Hippocampal formation (tissue), 2 donors: ENCODE results near the gene CHCHD3.
"Not testable (repeated sequence)": the region's sequence is repeated elsewhere in the genome, so short reads cannot be mapped to it uniquely, and the experiment has no call there.

Source experiments
- DNase-seq, 2 donors: peaks; one replicate each; lab custom pipeline; 2025; lab: John Stamatoyannopoulos, UW

The CHCHD3 gene

GRCh38 chr7:132904209-132904608 lies 177.7 kb downstream of the CHCHD3 start:
- DNase-seq = no peak

DNA sequence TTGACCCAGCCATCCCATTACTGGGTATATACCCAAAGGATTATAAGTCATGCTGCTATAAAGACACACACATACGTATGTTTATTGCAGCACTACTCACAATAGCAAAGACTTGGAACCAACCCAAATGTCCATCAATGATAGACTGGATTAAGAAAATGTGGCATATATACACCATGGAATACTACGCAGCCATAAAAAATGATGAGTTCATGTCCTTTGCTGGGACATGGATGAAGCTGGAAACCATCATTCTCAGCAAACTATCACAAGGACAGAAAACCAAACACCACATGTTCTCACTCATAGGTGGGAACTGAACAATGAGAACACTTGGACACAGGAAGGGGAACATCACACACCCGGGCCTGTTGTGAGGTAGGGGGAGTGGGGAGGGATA lies 179.6 kb downstream of the CHCHD3 start:
- DNase-seq = not testable (repeated sequence)

DNA sequence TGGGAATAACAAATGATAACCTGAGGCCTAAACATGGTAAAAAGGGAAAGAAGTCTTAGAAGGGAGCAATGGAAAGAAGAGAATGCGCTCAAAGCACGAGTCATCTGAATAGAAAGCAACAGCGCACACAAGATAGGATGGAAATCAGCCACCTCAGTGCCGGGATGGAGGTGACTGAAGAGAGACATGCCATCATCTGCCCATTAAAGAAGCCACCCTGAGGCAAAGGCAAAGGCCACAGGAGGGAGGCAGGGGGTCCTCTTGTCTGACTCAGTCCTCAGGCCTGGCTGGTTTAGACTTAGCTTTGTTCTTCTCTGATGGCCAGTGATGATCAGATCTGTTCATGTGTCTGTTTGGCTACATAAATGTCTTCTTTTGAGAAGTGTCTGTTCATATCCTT lies 180.6 kb downstream of the CHCHD3 start:
- no peak for DNase-seq

DNA sequence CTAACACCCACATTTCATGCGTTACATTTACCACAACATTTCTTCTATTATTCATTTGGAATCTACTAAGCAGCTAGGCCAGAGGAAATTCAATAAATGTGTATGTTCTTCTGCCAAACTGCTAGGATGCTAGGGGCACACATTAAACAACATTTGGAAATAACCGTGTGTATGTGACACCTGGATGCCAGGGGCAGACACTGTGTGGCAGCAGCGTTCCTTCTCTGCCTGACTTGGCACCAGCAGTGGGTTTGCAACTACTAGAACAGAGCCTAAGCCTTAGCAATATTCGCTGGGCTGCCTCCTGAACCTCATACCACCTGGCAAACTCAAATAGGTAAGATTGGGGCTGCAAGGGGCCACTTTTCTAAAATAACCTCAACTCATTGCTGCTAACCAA lies 182.1 kb downstream of the CHCHD3 start:
- no peak for DNase-seq

- not testable (repeated sequence) for DNase-seq
These were observed 183.2 kb downstream of the CHCHD3 start for GRCh38 chr7:132898641-132899175.

GRCh38 chr7:132897093-132897687 lies 184.7 kb downstream of the CHCHD3 start:
- no peak for DNase-seq

DNA sequence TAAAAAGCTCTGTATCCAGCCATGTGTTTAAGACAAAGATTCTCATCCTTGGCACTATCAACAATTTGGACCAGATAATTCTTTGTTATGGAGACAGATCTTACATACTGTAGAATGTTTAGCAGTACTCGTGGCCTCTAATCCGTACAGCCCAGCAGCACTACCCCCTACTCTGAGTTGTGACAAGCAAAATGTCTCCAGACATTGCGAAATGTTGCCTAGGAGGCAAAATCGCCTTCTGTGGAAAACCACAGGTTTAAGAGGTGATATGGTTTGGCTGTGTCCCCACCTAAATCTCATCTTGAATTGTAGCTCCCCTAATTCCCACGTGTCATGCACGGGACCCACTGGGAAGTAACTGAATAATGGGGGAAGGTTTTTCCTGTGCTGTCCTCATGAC lies 186.7 kb downstream of the CHCHD3 start:
- no peak for DNase-seq

- no peak for DNase-seq
These were observed 188.3 kb downstream of the CHCHD3 start for GRCh38 chr7:132893560-132893959.

GRCh38 chr7:132892744-132893143 lies 189.1 kb downstream of the CHCHD3 start:
- DNase-seq = not testable (repeated sequence)

- DNase-seq = no peak
These were observed 190.3 kb downstream of the CHCHD3 start for GRCh38 chr7:132891554-132891953.

DNA sequence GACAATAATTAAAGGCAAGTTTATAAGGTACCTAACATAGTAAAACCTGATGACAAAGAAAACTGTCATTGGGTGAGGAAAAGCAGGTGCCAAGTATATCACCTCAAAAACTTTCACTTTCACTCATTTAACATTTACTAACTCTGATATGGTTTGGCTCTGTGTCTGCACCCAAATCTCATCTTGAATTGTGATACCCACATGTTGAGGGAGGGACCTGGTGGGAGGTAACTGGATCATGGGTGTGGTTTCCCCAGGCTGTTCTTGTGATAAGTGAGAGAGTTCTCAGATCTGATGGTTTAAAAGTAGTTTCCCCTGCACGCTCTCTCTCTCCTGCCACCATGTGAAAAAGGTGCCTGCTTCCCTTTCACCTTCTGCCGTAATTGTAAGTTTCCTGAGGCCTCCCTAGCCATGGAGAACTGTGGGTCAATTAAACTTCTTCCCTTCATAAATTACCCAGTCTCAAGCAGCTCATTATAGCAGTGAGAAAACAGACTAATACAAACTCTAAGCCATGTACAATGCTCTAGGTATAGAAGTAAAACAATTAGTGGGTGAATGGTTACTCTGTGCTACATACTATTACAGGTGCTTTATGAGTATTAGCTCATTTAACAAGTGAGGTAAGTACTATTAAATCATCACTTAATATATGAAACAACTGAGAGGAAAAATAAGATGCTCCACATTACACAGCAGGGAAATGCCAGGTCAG lies 199.0 kb downstream of the CHCHD3 start:
- no peak for DNase-seq

DNA sequence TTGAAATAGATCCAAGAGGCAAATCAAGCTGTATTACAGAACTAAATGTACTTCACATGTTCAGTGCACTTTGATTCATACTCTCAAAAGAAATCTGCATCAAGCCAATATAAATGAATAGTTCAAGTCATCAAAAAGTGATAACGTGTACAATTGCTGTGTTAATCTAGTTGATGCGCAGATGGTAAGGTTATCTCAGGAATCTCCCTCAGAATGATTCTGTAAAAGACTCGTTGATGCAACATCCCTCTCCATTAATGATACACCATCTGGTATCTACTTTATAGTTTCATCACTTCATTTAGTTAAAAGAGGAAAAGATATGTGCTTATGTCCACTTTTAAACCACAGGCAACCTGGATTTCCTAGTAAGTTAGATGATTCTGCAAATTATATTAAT lies 200.6 kb downstream of the CHCHD3 start:
- no peak for DNase-seq

DNA sequence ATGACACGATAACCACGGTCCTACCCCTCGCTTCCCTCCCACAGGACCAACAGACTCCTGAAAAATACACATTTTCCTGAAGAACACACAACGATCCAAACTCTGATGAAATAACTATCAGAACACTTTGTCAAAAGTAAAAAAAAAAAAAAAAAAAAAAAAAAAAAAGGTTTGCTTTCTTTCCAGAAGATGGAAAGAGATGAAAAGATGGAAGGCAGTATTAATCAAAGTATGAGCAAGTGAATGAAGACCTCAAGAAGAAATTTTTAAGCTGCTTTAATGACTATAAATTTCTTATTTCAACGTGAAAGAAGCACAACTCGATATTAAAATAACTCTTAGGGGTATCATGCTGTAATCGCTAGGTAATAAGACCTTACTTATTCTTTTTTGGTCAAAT lies 202.3 kb downstream of the CHCHD3 start:
- DNase-seq = no peak

DNA sequence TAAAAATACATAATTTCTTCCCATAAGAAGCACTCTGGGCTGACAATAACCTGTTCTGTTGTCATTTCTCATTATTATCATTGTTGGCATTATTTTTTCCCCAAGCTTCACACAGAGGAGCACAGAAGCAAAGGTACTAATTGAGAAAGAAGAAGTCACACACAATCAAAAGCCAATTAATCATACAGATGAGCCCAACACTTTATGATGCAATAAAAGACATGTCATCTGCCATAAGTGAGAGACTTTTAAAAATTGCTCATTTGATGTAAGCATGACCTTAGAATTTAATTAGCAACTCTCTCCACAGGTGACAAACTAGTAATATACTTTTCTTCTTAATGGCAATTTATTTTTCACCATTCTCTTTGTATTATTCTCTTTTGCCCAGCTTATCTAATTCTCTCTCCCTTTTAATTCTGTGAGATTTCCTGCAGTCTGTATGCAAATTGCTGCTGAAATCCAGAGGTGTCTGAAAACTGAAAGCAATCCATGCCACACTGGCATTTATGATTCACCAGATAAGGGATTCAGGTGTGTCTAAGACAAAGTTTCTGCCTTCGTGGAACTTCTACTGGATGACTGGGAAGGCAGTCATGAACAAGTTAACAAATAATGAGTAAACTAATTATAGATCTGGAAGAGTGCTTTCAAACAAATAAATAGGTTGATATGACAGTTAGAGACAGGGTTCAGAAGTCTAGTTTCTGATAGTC lies 203.5 kb downstream of the CHCHD3 start:
- DNase-seq = no peak

- no peak for DNase-seq
These were observed 204.3 kb downstream of the CHCHD3 start for GRCh38 chr7:132877573-132877972.

GRCh38 chr7:132876576-132876975 lies 205.3 kb downstream of the CHCHD3 start:
- no peak for DNase-seq

DNA sequence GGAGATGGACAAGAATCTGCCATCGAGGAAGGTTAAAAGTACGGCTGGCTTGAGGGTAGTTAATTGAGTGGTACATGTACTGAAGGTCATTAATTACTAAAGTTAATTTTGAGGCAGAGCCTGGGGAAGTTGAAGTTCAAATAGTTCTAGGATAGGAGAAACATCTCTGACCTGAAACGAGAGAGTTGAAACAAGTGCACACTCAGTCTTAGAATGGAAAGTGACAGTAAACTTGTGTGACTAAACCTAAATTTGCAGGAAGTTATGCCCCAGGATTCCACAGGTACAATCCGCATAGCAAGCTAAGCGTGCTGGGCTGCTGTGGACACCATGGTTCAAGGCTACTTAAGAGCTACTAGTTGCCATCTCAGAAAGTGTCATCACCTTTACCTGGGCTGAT lies 209.9 kb downstream of the CHCHD3 start:
- DNase-seq = no peak

DNA sequence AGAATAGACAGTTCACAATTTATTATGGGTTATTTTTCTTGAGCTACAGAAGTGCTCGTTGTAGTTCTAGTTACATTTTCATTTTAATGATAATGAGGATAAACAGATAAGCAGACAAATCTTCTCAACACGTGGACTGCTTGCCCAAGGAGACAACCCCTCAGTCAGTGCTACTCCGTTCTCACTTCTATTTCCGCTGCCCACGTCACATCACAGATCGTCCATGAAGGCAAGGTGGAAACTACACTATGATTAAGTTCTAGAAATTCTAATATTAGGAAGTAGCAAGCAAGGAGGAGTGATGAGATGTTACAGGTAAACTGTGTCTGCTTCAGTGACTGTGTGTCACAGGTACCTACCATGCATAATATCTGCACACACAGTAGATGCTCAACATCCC lies 210.5 kb downstream of the CHCHD3 start:
- no peak for DNase-seq

DNA sequence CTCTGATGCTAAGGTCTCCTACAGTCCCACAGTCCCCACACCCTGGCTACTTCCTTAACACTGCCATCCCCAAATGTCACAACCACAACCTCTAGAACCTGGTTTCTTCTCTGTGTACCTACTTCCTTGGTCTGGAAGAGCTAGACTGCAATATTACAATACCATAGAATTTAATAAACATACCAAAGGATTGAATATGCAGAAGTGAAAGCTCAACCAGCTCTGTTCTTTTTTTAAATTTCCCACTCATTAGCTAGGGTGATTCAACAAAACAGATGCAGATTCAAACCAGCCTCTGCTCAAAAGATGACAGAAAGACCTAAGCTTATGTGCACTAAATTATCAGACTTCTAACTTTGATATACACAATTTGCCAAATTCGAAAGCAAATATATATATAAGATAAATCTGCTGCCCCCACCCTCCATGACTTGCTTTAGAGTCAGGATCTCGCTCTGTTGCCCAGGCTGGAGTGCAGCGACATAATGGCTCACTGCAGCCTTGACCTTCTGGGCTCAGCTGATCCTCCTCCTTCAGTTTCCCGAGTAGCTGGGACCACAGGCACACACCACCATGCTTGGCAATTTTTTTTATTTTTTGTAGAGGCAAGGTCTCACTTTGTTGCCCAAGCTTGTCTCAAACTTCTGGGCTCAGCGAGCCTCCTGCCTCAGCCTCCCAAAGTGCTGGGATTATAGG lies 212.6 kb downstream of the CHCHD3 start:
- DNase-seq = no peak

GRCh38 chr7:132866551-132866950 lies 215.3 kb downstream of the CHCHD3 start:
- DNase-seq = no peak

- no peak for DNase-seq
These were observed 215.8 kb downstream of the CHCHD3 start for GRCh38 chr7:132866144-132866531.

DNA sequence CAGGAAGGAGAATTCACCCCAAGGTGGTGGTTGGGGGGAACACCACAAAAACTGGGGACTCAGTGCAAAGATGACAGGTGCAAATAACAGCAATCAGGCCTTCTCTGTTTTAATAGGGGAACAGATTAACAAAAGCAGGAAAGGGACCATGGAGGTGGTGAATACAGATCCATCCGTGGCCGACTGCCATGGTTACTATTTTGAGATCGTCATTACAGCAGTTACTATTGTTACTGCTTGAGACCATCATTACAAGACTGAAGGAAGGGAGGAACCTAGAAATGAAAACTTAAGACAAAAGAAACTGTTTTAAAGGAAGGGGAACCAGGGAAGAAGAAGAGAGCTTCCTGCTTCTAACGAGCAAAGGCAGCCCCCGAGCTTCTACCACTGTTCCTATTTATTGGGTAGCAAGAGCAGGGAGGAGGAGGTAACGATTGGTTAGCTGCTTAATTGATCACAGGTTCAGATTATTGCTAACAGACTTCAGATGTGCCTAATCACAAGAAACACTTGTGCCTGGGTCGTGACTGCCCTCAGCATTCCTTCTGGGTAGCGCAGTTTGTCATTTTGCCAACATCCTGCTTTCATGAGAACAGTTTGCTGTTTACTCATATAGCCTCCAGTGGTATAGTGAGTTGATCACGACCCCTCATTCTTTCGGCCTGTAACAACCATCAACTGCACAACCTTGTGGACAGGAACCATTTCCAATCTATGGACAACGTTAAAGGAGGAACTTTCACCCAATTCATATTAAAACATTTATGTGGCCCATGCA lies 216.3 kb downstream of the CHCHD3 start:
- DNase-seq = no peak
